Activated T-cell treated with anti-CD3 and anti-CD28 coated beads, Interleukin-2, amount 50 U/mL, for 48 hours (primary cell): Measurements from ENCODE around the gene CMTM1.
"Not testable (repeated sequence)": the region's sequence is repeated elsewhere in the genome, so short reads cannot be mapped to it uniquely, and the experiment has no call there.

Source experiments
- DNase-seq, 2 experiments: peaks; one replicate each; pipeline ENCODE4 v3.0.0-alpha.2; 2020

CMTM1 gene

GRCh38 chr16:66562986-66563385 lies 3.3 kb upstream of the CMTM1 start:
- DNase-seq: no peak

GRCh38 chr16:66563574-66564334 lies 2.5 kb upstream of the CMTM1 start:
- DNase-seq: no peak

- DNase-seq: not testable (repeated sequence)
Observed at GRCh38 chr16:66567270-66567669, 1.0 kb downstream of the CMTM1 start.

- DNase-seq: no peak
Observed at GRCh38 chr16:66568355-66568754, 2.1 kb downstream of the CMTM1 start.

- no peak for DNase-seq
Observed at GRCh38 chr16:66569131-66569530, 2.9 kb downstream of the CMTM1 start.

GRCh38 chr16:66569827-66570405 lies 3.7 kb downstream of the CMTM1 start:
- DNase-seq: no peak

GRCh38 chr16:66572356-66572755 lies 6.1 kb downstream of the CMTM1 start:
- no peak for DNase-seq

GRCh38 chr16:66574081-66574480 lies 7.8 kb downstream of the CMTM1 start:
- DNase-seq: no peak

GRCh38 chr16:66574531-66574930 lies 8.3 kb downstream of the CMTM1 start:
- DNase-seq: no peak

GRCh38 chr16:66575060-66575459 lies 8.8 kb downstream of the CMTM1 start:
- DNase-seq: no peak

- no peak for DNase-seq
Observed at GRCh38 chr16:66576296-66576695, 10.1 kb downstream of the CMTM1 start.

GRCh38 chr16:66578651-66579531 lies 12.7 kb downstream of the CMTM1 start, which contains the start of gene CMTM2:
TSS of gene CMTM2 (plus strand) at chr16:66579463. CDS start at chr16:66579608, 145 bp downstream.
- no peak for DNase-seq

GRCh38 chr16:66580605-66581209 lies 14.5 kb downstream of the CMTM1 start:
- no peak for DNase-seq

GRCh38 chr16:66581246-66581952 lies 15.2 kb downstream of the CMTM1 start:
- no peak for DNase-seq

GRCh38 chr16:66585481-66586239 lies 19.4 kb downstream of the CMTM1 start:
- DNase-seq: no peak

GRCh38 chr16:66587881-66588600 lies 21.8 kb downstream of the CMTM1 start:
- DNase-seq: no peak

- peak; percentile 64 to 75 for DNase-seq
Observed at GRCh38 chr16:66588981-66589713, 22.9 kb downstream of the CMTM1 start.

GRCh38 chr16:66590322-66590721 lies 24.1 kb downstream of the CMTM1 start:
- no peak for DNase-seq

- no peak for DNase-seq
Observed at GRCh38 chr16:66591018-66591417, 24.8 kb downstream of the CMTM1 start.

- DNase-seq: no peak
Observed at GRCh38 chr16:66592241-66592640, 26.0 kb downstream of the CMTM1 start.
